Sigmoid colon (tissue), 3 donors: ENCODE measurements around the gene POU2F3.

Experiments used
- POLR2A ChIP-seq, 2 donors: fragments of 450-650 bp; IDR thresholded peaks; one replicate each; pipeline ENCODE4 v1.6.1; 2016; ENCODE audit warnings: antibody characterized with exemption in 2 of 2, mild to moderate bottlenecking in 2 of 2, moderate library complexity in 2 of 2
- TF ChIP-seq, protein P1 (sequence below), 4 experiments: fragments of 450-650 bp in 3 of 4; fragments of 200-600 bp in 1 of 4; IDR thresholded peaks; one replicate each; pipeline ENCODE4 v1.5.1; 2016 to 2019; ENCODE audit warnings: antibody characterized with exemption in 4 of 4, mild to moderate bottlenecking in 3 of 4, moderate library complexity in 2 of 4

DNA sequence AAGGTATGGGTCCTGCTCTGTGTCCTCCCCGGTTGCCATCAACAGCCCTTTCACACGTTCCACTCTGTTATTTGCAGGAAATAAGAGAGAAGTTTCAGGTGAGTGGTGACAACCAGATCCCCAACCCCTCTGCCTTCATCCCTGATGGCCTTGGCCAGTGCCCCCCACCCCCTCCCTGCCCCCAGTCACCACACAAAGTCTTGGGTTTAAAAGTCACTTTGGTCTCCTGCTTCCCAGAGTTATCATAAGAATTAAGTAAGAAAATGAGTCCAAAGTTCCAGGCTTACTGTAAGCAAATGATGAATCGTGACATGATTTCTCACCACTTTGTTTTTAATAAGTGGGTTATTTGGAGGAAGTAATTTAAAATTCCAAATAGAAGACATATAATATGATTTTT lies 38.3 kb upstream of the POU2F3 start:
- TF ChIP-seq, protein P1, sequence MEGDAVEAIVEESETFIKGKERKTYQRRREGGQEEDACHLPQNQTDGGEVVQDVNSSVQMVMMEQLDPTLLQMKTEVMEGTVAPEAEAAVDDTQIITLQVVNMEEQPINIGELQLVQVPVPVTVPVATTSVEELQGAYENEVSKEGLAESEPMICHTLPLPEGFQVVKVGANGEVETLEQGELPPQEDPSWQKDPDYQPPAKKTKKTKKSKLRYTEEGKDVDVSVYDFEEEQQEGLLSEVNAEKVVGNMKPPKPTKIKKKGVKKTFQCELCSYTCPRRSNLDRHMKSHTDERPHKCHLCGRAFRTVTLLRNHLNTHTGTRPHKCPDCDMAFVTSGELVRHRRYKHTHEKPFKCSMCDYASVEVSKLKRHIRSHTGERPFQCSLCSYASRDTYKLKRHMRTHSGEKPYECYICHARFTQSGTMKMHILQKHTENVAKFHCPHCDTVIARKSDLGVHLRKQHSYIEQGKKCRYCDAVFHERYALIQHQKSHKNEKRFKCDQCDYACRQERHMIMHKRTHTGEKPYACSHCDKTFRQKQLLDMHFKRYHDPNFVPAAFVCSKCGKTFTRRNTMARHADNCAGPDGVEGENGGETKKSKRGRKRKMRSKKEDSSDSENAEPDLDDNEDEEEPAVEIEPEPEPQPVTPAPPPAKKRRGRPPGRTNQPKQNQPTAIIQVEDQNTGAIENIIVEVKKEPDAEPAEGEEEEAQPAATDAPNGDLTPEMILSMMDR (IDR thresholded peaks at IDR 0.05), result no peak
- TF ChIP-seq POLR2A (IDR thresholded peaks at IDR 0.05), result no peak
